Measurements from ENCODE around the gene SLC17A7. TPM values are rescaled to one million over a fixed set of nuclear protein-coding genes. Genes with fewer than 3 reads are reported as not detected.

The SLC17A7 gene
- total RNA-seq, 2 experiments from 2014 or later, result not detected

GRCh38 chr19:49487277-49488045 lies 46.1 kb upstream of the SLC17A7 start, which contains the start of gene RPL13A:
TSS of gene RPL13A (plus strand) at chr19:49487608. CDS start at chr19:49487630, 22 bp downstream.
- Mint-ChIP-seq H3K27me3 (no peaks in the 10 kb centered on the region), H3K36me3 (ENCODE audit: low read depth) (peaks cover 91% of the 10 kb centered on the region), H3K27ac (peak within 1 kb of the TSS; percentile 92), H3K4me3 (peak within 1 kb of the TSS; percentile 91), H3K4me1 (ENCODE audit: low read depth) (peaks cover 55% of the 10 kb centered on the region), H3K9me3 (no peaks in the 10 kb centered on the region)
- Histone ChIP-seq H3K27ac (ENCODE audit: low read depth in 1 of 2, low read length in 2 of 2) (peak within 1 kb of the TSS; percentile 60 to 81), H3K4me1 (ENCODE audit: insufficient read depth, low read length) (peaks cover 64% of the 10 kb centered on the region), H3K27me3 (ENCODE audit: control insufficient read depth in 1 of 2, insufficient read depth in 2 of 2, low read length in 2 of 2) (no peaks in the 10 kb centered on the region), H3K9me3 (ENCODE audit: control insufficient read depth in 1 of 2, insufficient read depth in 1 of 2, low read length in 2 of 2) (peaks cover 0 to 3% of the 10 kb centered on the region in 2 experiments), H3K36me3 (ENCODE audit: insufficient read depth, low read length) (peaks cover 82% of the 10 kb centered on the region), H3K4me3 (ENCODE audit: low read length) (peak within 1 kb of the TSS; percentile 77)
- POLR2A ChIA-PET, result interaction anchor here (0.7 to 3.5 kb wide), 17 partner anchors 9 to 189 kb away, joined by 3 to 52 read pairs (median 5); partner anchors contain the start of genes ALDH16A1, PIH1D1, RPS11 and RRAS
- intact Hi-C loops (cut with DNase I, micrococcal nuclease), result loop anchor here (1.0 to 10.0 kb wide), 4 partner anchors 9 to 403 kb away; partner anchors contain the start of genes ALDH16A1 (in 1 of the 2), FLT3LG (in 1 of the 2), RPS11 (in 1 of the 2) and SNRNP70 (in 1 of the 2)
- peak; percentile 86 for ATAC-seq (ENCODE audit: poor library complexity)
- CTCF ChIA-PET, result interaction anchor here (0.8 to 1.5 kb wide), 5 partner anchors 11 to 83 kb away, joined by 3 to 5 read pairs (median 4); no protein-coding TSS in a partner anchor
- peak; percentile 98 to 100 (median 99) for DNase-seq
- TF ChIP-seq CTCF (IDR thresholded peaks at IDR 0.05), result no peak

- peaks cover 91% of the 10 kb centered on the region for H3K36me3 Mint-ChIP-seq (ENCODE audit: low read depth)
- H3K4me1 ChIP-seq (ENCODE audit: insufficient read depth, low read length), result peaks cover 61% of the 10 kb centered on the region
- CTCF ChIA-PET, result no interaction called here
These were observed 45.5 kb upstream of the SLC17A7 start for GRCh38 chr19:49486710-49487276.

More at GRCh38 chr19:49486710-49487276, 45.5 kb upstream of the SLC17A7 start:
- H3K4me3 ChIP-seq (ENCODE audit: low read length), result peak overlapping the region; percentile 15
- Mint-ChIP-seq H3K27ac (peak overlapping the region; percentile 92), H3K4me1 (ENCODE audit: low read depth) (peaks cover 49% of the 10 kb centered on the region), H3K9me3 (no peaks in the 10 kb centered on the region), H3K4me3 (peak overlapping the region; percentile 91), H3K27me3 (no peaks in the 10 kb centered on the region)
- peak overlapping the region; percentile 60 to 81 for H3K27ac ChIP-seq (ENCODE audit: low read depth in 1 of 2, low read length in 2 of 2)
- intact Hi-C loops (cut with DNase I, micrococcal nuclease), result loop anchor here (1.0 to 10.0 kb wide), 3 partner anchors 10 to 402 kb away; partner anchors contain the start of genes ALDH16A1 (in 1 of the 2), RPS11 (in 1 of the 2) and SNRNP70 (in 1 of the 2)
- no peak for ATAC-seq (ENCODE audit: poor library complexity)
- no peak for DNase-seq
- POLR2A ChIA-PET, result interaction anchor here (1.1 to 3.5 kb wide), 13 partner anchors 9 to 190 kb away, joined by 3 to 52 read pairs (median 7); partner anchors contain the start of genes ALDH16A1, PIH1D1 and RPS11
- no peaks in the 10 kb centered on the region for H3K27me3 ChIP-seq (ENCODE audit: control insufficient read depth in 1 of 2, insufficient read depth in 2 of 2, low read length in 2 of 2)
- TF ChIP-seq CTCF (IDR thresholded peaks at IDR 0.05), result no peak
- H3K9me3 ChIP-seq (ENCODE audit: control insufficient read depth in 1 of 2, insufficient read depth in 1 of 2, low read length in 2 of 2), result peaks cover 0 to 3% of the 10 kb centered on the region in 2 experiments
- H3K36me3 ChIP-seq (ENCODE audit: insufficient read depth, low read length), result peaks cover 82% of the 10 kb centered on the region
